A673 (cell line): ENCODE measurements around the gene DLG2.

ENCODE experiments used
- EZH2 ChIP-seq: fragments of 200-600 bp; sonication (generic); IDR thresholded peaks from 2 replicates; pipeline ENCODE4 v1.6.1; 2017; ENCODE audit warnings: borderline replicate concordance, low read depth, mild to moderate bottlenecking, mixed read lengths, antibody characterized with exemption, low read length; ENCODE audit not compliant: poor library complexity, severe bottlenecking
- TF ChIP-seq, protein P1 (sequence below): fragments of 300-800, 200-600 bp; sonication (generic); conservative IDR thresholded peaks from 2 replicates; pipeline ENCODE4 v1.5.1; 2017; ENCODE audit warnings: low read depth, mild to moderate bottlenecking, antibody characterized with exemption, low read length, moderate library complexity, mixed read lengths

DNA sequence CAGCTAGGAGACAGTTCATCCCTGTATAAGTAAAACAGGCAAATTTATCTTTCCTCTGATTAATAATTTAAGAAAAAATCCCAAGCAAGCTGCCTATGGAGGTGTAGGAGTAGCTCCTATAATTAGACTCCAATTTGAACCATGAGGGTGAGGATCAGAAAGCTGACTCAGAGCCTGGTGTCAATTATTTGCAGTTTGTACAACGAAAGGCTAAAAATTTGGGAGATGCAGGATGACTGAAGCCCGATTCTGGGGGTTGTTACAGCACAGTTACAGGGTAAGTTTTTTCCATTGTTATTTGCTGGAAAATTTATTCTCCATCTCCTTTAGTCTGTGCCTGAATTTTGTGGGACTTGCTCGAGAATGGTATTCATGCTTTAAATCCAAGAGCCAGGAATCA lies 1981.6 kb downstream of the DLG2 start:
- TF ChIP-seq, protein P1, sequence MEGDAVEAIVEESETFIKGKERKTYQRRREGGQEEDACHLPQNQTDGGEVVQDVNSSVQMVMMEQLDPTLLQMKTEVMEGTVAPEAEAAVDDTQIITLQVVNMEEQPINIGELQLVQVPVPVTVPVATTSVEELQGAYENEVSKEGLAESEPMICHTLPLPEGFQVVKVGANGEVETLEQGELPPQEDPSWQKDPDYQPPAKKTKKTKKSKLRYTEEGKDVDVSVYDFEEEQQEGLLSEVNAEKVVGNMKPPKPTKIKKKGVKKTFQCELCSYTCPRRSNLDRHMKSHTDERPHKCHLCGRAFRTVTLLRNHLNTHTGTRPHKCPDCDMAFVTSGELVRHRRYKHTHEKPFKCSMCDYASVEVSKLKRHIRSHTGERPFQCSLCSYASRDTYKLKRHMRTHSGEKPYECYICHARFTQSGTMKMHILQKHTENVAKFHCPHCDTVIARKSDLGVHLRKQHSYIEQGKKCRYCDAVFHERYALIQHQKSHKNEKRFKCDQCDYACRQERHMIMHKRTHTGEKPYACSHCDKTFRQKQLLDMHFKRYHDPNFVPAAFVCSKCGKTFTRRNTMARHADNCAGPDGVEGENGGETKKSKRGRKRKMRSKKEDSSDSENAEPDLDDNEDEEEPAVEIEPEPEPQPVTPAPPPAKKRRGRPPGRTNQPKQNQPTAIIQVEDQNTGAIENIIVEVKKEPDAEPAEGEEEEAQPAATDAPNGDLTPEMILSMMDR: no peak
- TF ChIP-seq EZH2: no peak
